Endothelial cell of umbilical vein (primary cell): ENCODE measurements around the gene ARRB1. TPM values are rescaled to one million over a fixed set of nuclear protein-coding genes. Genes with fewer than 3 reads are reported as not detected.

Source experiments
- BruUV-seq: library from RNA; stranded (reverse); fragments of 400-500 nt; replicated peaks from 2 replicates; lab custom pipeline; 2021; lab: Mats Ljungman, UMichigan
- CTCF ChIA-PET: fragments of 300-600, 350-600 bp; sonication (Branson Sonifier 250); formaldehyde crosslinking; loops from one replicate; lab custom pipeline; 2021; ENCODE audit warnings: antibody characterized with exemption, inconsistent platforms; lab: Charles Lee
- POLR2A ChIA-PET: fragments of 300-600, 350-600 bp; sonication (Branson Sonifier 250); formaldehyde crosslinking; loops from one replicate; lab custom pipeline; 2021; ENCODE audit warnings: antibody characterized with exemption, inconsistent platforms; lab: Charles Lee
- DNase-seq: peaks from one replicate; pipeline ENCODE4 v3.0.0-alpha.2; 2011; ENCODE audit warnings: low read depth, low spot score
- FAIRE-seq: peaks from 2 replicates; lab custom pipeline; 2011; peaks lifted over from hg19 to GRCh38; lab: Jason Lieb, UNC
- H2AFZ ChIP-seq: 2 replicates; pipeline ENCODE4 v1.6.0; 2012; ENCODE audit warnings: low read depth, low read length, control low read depth, inconsistent platforms
- H3K27ac ChIP-seq: 2 replicates; pipeline ENCODE4 v1.5.1; 2011; ENCODE audit warnings: low read depth, mild to moderate bottlenecking, control low read depth, low read length, moderate library complexity; ENCODE audit not compliant: insufficient read depth
- H3K27me3 ChIP-seq, 2 experiments: 2 replicates each; pipeline versions ENCODE4 v1.6.0 to v1.6.1; 2011; ENCODE audit warnings: low read length in 2 of 2, mixed read lengths in 1 of 2; ENCODE audit not compliant: control insufficient read depth in 2 of 2, insufficient read depth in 2 of 2
- H3K36me3 ChIP-seq, 2 experiments: 2 replicates in 1 of 2; 3 replicates in 1 of 2; pipeline ENCODE4 v1.5.1; 2011; ENCODE audit warnings: low read length in 2 of 2, mild to moderate bottlenecking in 1 of 2, moderate library complexity in 1 of 2; ENCODE audit not compliant: control insufficient read depth in 2 of 2, insufficient read depth in 2 of 2; ENCODE audit errors: extremely low read depth in 1 of 2
- H3K4me1 ChIP-seq: 3 replicates; pipeline ENCODE4 v1.5.1; 2011; ENCODE audit warnings: mild to moderate bottlenecking, low read length; ENCODE audit not compliant: control insufficient read depth, insufficient read depth; ENCODE audit errors: extremely low read depth
- H3K4me2 ChIP-seq: 2 replicates; pipeline ENCODE4 v1.6.1; 2011; ENCODE audit warnings: low read length, control low read depth, mixed read lengths; ENCODE audit not compliant: insufficient read depth
- H3K4me3 ChIP-seq, 3 experiments: fragments of 200-600 bp in 1 of 3; sonication (generic), shearing (Covaris generic) in 1 of 3; replicated peaks in 1 of 3; 2 replicates each; pipeline ENCODE4 v1.5.1; 2011 to 2016; ENCODE audit warnings: control low read depth in 3 of 3, low read length in 3 of 3, mild to moderate bottlenecking in 2 of 3, inconsistent platforms in 1 of 3, low read depth in 1 of 3, moderate library complexity in 1 of 3; ENCODE audit not compliant: insufficient read depth in 1 of 3
- H3K79me2 ChIP-seq: 2 replicates; pipeline ENCODE4 v1.6.0; 2012; ENCODE audit warnings: low read length, inconsistent platforms; ENCODE audit not compliant: control insufficient read depth, insufficient read depth
- H3K9ac ChIP-seq: replicated peaks from 2 replicates; pipeline ENCODE3; 2011; ENCODE audit warnings: low read length, control low read depth; ENCODE audit not compliant: insufficient read depth; ENCODE audit errors: extremely low read depth
- H3K9me1 ChIP-seq: replicated peaks from 3 replicates; pipeline ENCODE4 v1.6.0; 2011; ENCODE audit warnings: mild to moderate bottlenecking, low read length; ENCODE audit not compliant: control insufficient read depth, insufficient read depth; ENCODE audit errors: extremely low read depth
- H3K9me3 ChIP-seq: replicated peaks from 2 replicates; pipeline ENCODE4 v1.5.1; 2012; ENCODE audit warnings: low read length, inconsistent platforms; ENCODE audit not compliant: control insufficient read depth, insufficient read depth
- H4K20me1 ChIP-seq: replicated peaks from 2 replicates; pipeline ENCODE3; 2011; ENCODE audit warnings: mild to moderate bottlenecking, low read length; ENCODE audit not compliant: control insufficient read depth, insufficient read depth; ENCODE audit errors: extremely low read depth
- CTCF ChIP-seq, 2 donors: IDR thresholded peaks; 1 replicate in 1 of 2; 2 replicates in 1 of 2; pipeline ENCODE4 v1.5.1; 2011; ENCODE audit warnings: low read length in 2 of 2, mild to moderate bottlenecking in 2 of 2, moderate library complexity in 2 of 2, control low read depth in 1 of 2, inconsistent platforms in 1 of 2, low read depth in 1 of 2; ENCODE audit not compliant: insufficient read depth in 1 of 2; ENCODE audit errors: extremely low read depth in 1 of 2
- EZH2 ChIP-seq: IDR thresholded peaks from 2 replicates; pipeline ENCODE4 v1.6.1; 2012; ENCODE audit warnings: borderline replicate concordance, low read depth, mild to moderate bottlenecking, moderate library complexity, low read length, inconsistent platforms; ENCODE audit not compliant: severe bottlenecking
- FOS ChIP-seq: IDR thresholded peaks from 2 replicates; pipeline ENCODE4 v1.6.1; 2011; ENCODE audit warnings: mild to moderate bottlenecking, low read length, moderate library complexity, borderline replicate concordance; ENCODE audit not compliant: insufficient read depth
- GATA2 ChIP-seq: IDR thresholded peaks from 2 replicates; pipeline ENCODE4 v1.7.0; 2011; ENCODE audit warnings: low read depth, mild to moderate bottlenecking, moderate library complexity, mixed read lengths, low read length; ENCODE audit not compliant: insufficient read length, insufficient read depth
- JUN ChIP-seq: IDR thresholded peaks from 2 replicates; pipeline ENCODE4 v1.6.1; 2011; ENCODE audit warnings: borderline replicate concordance, low read depth; ENCODE audit not compliant: insufficient read length, insufficient read depth
- MAX ChIP-seq: IDR thresholded peaks from 2 replicates; pipeline ENCODE4 v1.6.1; 2011; ENCODE audit not compliant: insufficient read depth, insufficient read length
- MYC ChIP-seq: IDR thresholded peaks from one replicate; pipeline ENCODE4 v1.6.1; 2011; ENCODE audit warnings: mild to moderate bottlenecking, low read depth, low read length
- POLR2A ChIP-seq: IDR thresholded peaks from 2 replicates; pipeline ENCODE4 v1.6.1; 2012; ENCODE audit warnings: low read depth, mild to moderate bottlenecking, control low read depth, low read length
- POLR2AphosphoS5 ChIP-seq: IDR thresholded peaks from 2 replicates; pipeline ENCODE4 v1.6.1; 2012; ENCODE audit warnings: low read depth, mild to moderate bottlenecking, control low read depth, low read length, moderate library complexity; ENCODE audit not compliant: insufficient read depth
- dilution Hi-C: fragments of 300-500 bp; cut with MboI; formaldehyde crosslinking; loops from one replicate; pipeline ENCODE4 v1.15.0; 2019; ENCODE audit warnings: low sequenced_read_pairs; ENCODE audit not compliant: extremely low pct_ligation_motif_present
- intact Hi-C: fragments of 100-400 bp; cut with micrococcal nuclease; formaldehyde crosslinking; loops from one replicate; pipeline ENCODE4 v1.10.0; 2022
- polyA plus RNA-seq, 4 experiments: library from polyadenylated mRNA; depleted of rRNA in 3 of 4; stranded (reverse) in 3 of 4; unstranded in 1 of 4; fragments of >200 nt; gene quantifications; 2 replicates each; pipeline versions ENCODE4 v1.2.1 to v1.2.3, GENCODE V29; 2011 to 2012; ENCODE audit warnings: missing spikeins in 1 of 4
- total RNA-seq: library from RNA; stranded (reverse); gene quantifications from 2 replicates; pipeline ENCODE4 v1.2.3, GENCODE V29; 2021

ARRB1 gene
- total and polyA plus RNA-seq, 2 donors (not counting 3 experiments of a cell fraction or from before 2014, with no cell fraction given), result 63.9 to 92.6 TPM

GRCh38 chr11:75317446-75318122 lies 33.9 kb downstream of the ARRB1 start:
- Histone ChIP-seq H3K4me3 (no peak overlapping the region), H4K20me1 (no peaks in the 10 kb centered on the region), H3K79me2 (peaks cover 15% of the 10 kb centered on the region), H2AFZ (no peak overlapping the region), H3K4me1 (peaks cover 28% of the 10 kb centered on the region), H3K9ac (no peak overlapping the region), H3K36me3 (peaks cover 0 to 3% of the 10 kb centered on the region in 2 experiments), H3K27me3 (no peaks in the 10 kb centered on the region), H3K27ac (no peak overlapping the region), H3K9me3 (no peaks in the 10 kb centered on the region), H3K4me2 (no peak overlapping the region), H3K9me1 (no peaks in the 10 kb centered on the region)
- dilution Hi-C loops (no loop called here), intact Hi-C loops (no loop called here)
- BruUV-seq, result no TSS peak
- TF ChIP-seq POLR2AphosphoS5, result no peak
- no peak for TF ChIP-seq MYC
- TF ChIP-seq MAX, result no peak
- TF ChIP-seq EZH2, result no peak
- TF ChIP-seq JUN, result no peak
- no peak for TF ChIP-seq FOS
- TF ChIP-seq GATA2, result no peak
- TF ChIP-seq POLR2A, result no peak
- TF ChIP-seq CTCF (IDR thresholded peaks at IDR 0.05; ENCODE audit: extremely low read depth in 1 of 2, insufficient read depth in 1 of 2, low read depth in 1 of 2, low read length in 2 of 2), result no peak
- FAIRE-seq (no peak), DNase-seq (no peak)
- POLR2A ChIA-PET, result no interaction called here
- CTCF ChIA-PET, result interaction anchor here (1.2 to 1.6 kb wide), 2 partner anchors 17 to 44 kb away, joined by 3 to 5 read pairs; no protein-coding TSS in a partner anchor
